HG02571 (cell line): ENCODE results near the gene SNED1.

ENCODE experiments used
- ATAC-seq: cut with Tn5 transposase; IDR thresholded peaks from one replicate; pipeline ENCODE4 v1.9.1; 2021; ENCODE audit warnings: mild to moderate bottlenecking, moderate library complexity; ENCODE audit not compliant: unreplicated experiment

SNED1 gene

GRCh38 chr2:240991378-240992263, 6.8 kb upstream of the SNED1 start:
- no peak for ATAC-seq

GRCh38 chr2:240992572-240993291, 5.7 kb upstream of the SNED1 start:
- no peak for ATAC-seq

DNA sequence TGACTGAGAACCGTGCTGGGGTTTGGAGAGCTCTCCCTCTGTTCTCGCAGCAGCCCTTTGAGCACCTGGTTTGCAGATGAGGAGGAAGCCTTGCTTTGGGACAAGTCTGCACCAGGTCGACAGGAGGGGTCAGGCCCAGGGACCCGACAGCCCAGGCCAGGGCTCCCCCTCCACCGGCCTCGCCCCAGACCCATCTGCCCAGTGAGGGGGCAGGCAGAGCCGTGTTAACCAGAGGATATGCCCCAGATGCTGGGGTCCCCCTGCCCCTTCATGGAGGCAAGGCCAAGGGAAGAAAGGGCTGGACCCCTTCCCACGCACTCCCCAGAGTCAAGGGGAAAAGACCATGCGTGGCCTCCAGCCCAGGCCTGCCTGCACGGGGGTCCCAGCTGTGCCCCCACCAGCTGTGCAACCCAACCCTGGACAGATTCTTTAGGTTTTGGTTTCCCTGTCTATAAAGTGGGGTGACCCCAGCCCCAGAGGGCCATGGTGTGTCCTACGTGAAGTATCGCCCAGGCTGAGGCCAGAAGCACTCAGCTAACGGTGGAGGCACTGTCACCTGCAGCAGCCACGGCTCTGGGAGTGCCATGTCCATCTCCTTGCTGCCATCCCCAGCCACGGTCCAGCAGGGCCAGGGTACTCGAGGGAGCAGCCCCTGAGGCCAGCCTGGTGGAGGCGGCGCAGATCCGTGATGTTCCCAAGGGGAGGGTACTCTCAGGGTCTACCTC, 4.8 kb upstream of the SNED1 start:
- no peak for ATAC-seq

DNA sequence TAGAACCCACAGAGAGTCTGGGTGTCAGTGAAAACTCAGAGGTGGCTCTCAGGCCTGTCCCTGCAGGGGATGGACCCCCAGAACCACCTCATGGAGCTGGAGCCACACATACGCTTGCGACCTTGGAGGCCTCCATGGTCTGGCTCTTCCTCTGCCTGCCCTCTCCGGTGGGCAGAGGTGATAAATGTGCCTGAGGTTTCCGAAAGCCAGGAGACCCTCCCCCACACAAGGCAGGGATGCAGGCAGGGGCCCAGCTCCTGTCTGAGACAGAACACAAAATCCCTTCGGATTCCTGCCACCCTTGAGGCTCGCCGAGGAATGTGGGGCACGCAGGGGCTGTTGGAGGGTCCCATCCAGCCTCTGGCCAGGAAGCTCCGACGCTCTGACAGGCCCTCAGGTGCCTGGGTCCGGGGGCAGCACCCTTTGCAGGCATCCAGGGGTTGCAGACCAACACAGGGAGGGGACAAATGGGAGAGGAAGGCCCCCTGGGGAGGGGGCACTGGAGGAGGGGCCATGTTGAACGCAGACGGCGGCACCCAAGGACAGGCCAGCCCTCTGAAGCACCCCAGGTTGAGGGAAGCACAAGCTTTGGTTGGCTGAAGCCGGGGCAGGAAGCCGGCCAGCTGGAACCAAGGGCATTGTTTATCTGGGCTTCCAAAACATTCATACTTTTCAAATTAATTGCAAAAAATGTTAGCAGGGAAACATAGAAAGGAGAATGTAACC, 4.1 kb upstream of the SNED1 start:
- ATAC-seq, result no peak

- no peak for ATAC-seq
These were observed 3.1 kb upstream of the SNED1 start for GRCh38 chr2:240995041-240996021.

DNA sequence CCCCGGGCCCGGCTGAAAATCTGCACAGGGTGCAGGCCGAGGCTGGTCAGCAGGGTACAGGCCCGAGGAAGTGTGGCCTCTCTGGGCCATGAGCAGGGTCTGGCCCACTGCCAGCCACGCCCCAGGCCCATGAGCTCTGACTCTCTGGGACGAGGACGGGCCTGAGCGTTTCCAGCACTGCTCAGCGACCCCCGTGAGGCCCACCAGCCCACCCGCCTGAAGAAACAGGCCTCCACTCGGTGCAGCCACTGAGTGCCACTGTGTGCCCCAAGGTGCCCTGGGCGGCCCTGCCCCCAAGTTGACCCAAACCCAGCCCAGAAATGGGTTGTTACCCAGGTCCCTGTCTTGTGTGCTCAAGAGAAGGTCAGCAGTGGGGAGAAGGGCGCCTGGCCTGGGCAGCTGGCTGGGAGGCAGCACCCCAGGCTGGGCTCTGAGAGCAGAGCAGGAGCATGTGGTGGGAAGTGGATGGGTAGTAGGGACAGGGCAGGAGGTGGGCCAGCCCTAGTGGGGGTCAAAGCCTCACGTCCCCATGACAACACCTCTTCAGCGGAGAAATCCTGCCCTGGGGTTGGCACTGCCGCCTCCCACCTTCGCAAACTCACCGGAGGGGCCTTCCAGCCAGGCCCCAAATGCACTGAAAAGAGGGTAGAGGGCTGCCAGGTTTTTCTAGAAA, 2.1 kb upstream of the SNED1 start:
- ATAC-seq, result no peak

DNA sequence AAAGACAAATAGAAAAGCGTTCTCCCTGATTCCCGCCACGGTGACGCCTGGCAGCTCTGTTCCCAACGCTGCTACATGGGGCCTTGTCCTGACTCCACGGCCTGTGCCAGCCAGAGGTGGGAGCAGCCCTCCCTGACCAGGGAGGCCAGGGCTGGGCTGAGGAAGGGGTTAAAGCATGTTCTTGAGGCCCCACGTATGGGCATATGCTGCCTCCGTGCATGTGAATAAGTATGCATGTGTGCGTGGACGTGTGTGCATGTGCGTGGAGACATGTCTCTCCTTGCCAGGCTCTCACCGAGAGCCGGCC, 1.6 kb upstream of the SNED1 start:
- no peak for ATAC-seq

- ATAC-seq, result no peak
These were observed 1.1 kb upstream of the SNED1 start for GRCh38 chr2:240997141-240997855.

DNA sequence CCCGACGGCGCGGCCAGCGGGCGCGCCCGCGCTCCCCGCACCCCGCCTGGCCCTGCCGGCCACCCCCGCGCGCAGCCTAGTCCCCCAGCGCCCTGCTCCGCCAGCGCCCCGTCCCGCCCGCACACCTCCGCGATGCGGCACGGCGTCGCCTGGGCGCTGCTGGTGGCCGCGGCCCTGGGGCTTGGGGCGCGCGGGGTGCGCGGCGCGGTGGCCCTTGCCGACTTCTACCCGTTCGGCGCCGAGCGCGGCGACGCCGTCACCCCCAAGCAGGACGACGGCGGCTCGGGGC, 232 bp downstream of the SNED1 start:
- ATAC-seq, result no peak

- no peak for ATAC-seq
These were observed 775 bp downstream of the SNED1 start for GRCh38 chr2:240998995-240999791.

GRCh38 chr2:240999873-241000541, 1.6 kb downstream of the SNED1 start:
- ATAC-seq, result no peak

DNA sequence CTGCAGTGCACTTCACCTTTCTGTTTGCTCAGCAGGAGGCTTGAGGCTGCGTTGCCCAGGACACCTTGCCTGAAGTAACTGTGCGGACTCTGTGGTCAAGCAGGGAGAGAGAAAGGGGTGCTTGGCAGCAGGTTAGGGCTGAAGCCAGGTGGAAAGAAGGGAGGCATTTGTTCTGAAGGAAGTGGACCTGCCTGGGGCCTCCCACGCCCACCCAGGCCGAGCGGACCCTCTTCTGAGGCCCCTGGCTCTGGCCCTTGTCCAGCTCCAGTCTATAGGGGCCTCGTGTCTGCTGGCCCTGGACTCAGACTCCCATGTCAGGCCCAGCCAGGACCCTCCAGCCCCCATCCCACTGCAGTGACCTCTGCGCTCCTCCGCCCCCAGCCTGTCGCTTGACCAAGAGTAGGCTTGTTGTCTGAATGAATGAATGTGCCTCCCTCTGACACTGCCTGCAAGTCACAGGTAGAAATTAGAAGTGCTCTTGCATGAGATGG, 2.5 kb downstream of the SNED1 start:
- ATAC-seq, result no peak

GRCh38 chr2:241001413-241002274, 3.2 kb downstream of the SNED1 start:
- no peak for ATAC-seq

- no peak for ATAC-seq
These were observed 4.0 kb downstream of the SNED1 start for GRCh38 chr2:241002275-241003046.

GRCh38 chr2:241003047-241003360, 4.6 kb downstream of the SNED1 start:
- ATAC-seq, result no peak

DNA sequence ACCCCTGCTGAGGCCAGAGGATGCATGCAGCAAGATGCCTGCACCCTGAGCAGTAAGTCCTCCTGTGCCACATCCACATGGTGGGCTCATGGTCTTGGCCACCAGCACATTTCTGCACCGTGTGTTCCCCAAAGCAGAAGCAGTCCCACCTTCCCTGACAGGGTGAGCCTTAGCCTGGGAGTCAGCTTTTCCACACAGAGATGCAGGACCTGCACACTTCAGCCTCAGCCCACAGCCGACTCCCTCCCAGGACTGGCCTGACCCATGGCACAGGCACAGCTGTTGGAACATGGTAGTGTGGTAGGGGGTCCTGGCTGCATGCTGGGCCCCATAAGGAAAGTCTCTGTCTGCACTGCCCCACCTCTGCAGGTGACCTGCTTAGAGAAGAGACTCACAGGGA, 5.0 kb downstream of the SNED1 start:
- no peak for ATAC-seq
